Measurements from ENCODE around the gene TBC1D8B. TPM values are rescaled to one million over a fixed set of nuclear protein-coding genes. Genes with fewer than 3 reads are reported as not detected.
"Not testable (repeated sequence)": the region's sequence is repeated elsewhere in the genome, so short reads cannot be mapped to it uniquely, and the experiment has no call there.

Gene TBC1D8B
- total RNA-seq, 4 donors from 2014 or later, result 1.7 to 7.3 (median 2.2) TPM

DNA sequence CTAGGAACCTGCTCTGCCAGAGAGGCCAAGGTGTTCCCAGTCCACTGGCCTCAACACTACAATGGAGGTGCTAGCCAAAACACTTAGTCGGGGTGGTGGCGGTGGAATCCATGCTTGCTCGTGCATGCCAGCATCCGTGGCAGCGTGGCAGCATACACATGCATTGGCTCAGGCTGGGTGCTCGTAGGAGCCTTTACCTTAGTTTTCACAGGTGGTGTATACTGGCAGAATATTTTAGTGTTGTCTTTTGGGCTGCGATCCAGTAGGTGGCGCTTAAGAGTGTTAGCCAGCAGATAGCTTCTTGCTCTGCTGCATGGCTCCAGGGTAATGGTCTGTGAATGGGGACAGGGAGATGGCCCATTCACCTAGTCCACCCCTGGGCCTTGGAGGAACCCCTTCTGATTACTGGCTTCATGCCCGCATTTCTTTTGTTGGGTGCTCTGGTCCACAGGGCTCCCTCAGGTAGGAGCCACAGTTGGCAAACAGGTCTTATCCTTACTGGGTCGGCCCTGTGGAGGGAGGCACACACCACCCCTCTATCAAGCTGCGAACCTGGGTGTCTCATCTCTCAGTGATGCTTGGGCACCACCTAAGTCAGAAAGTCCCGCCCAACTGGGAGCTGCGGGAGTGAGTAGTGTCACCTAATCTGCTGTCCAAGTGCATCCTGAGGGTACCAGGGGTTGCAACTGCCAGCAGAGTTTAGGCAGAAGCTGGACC is 60.7 kb downstream of the TBC1D8B start:
- 36% methylated on average over 9 of the region's 13 CpGs for WGBS
- no peaks in the 10 kb centered on the region for H3K4me1 ChIP-seq
- H3K27me3 ChIP-seq, result no peaks in the 10 kb centered on the region
- no peak overlapping the region for H3K4me3 ChIP-seq
- no peak for TF ChIP-seq POLR2AphosphoS5 (IDR thresholded peaks at IDR 0.05)
- TF ChIP-seq, protein P1, sequence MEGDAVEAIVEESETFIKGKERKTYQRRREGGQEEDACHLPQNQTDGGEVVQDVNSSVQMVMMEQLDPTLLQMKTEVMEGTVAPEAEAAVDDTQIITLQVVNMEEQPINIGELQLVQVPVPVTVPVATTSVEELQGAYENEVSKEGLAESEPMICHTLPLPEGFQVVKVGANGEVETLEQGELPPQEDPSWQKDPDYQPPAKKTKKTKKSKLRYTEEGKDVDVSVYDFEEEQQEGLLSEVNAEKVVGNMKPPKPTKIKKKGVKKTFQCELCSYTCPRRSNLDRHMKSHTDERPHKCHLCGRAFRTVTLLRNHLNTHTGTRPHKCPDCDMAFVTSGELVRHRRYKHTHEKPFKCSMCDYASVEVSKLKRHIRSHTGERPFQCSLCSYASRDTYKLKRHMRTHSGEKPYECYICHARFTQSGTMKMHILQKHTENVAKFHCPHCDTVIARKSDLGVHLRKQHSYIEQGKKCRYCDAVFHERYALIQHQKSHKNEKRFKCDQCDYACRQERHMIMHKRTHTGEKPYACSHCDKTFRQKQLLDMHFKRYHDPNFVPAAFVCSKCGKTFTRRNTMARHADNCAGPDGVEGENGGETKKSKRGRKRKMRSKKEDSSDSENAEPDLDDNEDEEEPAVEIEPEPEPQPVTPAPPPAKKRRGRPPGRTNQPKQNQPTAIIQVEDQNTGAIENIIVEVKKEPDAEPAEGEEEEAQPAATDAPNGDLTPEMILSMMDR (IDR thresholded peaks at IDR 0.05), result no peak
- no peak for TF ChIP-seq EP300 (IDR thresholded peaks at IDR 0.05)
- no peak for TF ChIP-seq POLR2A (IDR thresholded peaks at IDR 0.05)
- H3K9me3 ChIP-seq, result no peaks in the 10 kb centered on the region
- no peak for DNase-seq (ENCODE audit: low spot score in 2 of 2)
- no peaks in the 10 kb centered on the region for H3K36me3 ChIP-seq
- no peak overlapping the region for H3K27ac ChIP-seq

DNA sequence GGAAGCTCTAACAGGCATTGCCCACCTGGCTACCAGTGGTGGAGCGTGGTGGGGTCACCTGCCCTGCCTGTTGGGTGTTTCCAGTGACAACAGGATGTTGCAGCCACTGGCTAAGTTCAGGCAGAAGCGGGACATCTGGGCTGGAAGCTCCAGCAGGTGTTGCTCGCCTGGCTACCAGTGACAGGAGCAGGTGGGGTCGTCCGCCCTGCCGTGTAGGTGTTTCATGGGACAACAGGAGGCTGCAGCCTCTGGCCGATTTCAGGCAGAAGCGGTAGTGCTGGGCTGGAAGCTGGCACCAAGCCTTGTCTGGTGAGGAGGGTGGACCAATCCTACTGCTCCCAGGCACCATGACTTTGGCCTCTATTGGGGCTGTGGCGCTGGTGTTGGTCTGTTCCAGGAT is 61.2 kb downstream of the TBC1D8B start:
- Histone ChIP-seq H3K4me3 (no peak overlapping the region), H3K36me3 (no peaks in the 10 kb centered on the region), H3K9me3 (no peaks in the 10 kb centered on the region), H3K4me1 (no peaks in the 10 kb centered on the region), H3K27me3 (no peaks in the 10 kb centered on the region), H3K27ac (no peak overlapping the region)
- no peak for TF ChIP-seq EP300 (IDR thresholded peaks at IDR 0.05)
- no peak for TF ChIP-seq POLR2A (IDR thresholded peaks at IDR 0.05)
- no peak for TF ChIP-seq POLR2AphosphoS5 (IDR thresholded peaks at IDR 0.05)
- TF ChIP-seq, protein P1 (IDR thresholded peaks at IDR 0.05), result no peak
- no peak for DNase-seq (ENCODE audit: low spot score in 2 of 2)
- 60% methylated on average over 1 of the region's 9 CpGs for WGBS

DNA sequence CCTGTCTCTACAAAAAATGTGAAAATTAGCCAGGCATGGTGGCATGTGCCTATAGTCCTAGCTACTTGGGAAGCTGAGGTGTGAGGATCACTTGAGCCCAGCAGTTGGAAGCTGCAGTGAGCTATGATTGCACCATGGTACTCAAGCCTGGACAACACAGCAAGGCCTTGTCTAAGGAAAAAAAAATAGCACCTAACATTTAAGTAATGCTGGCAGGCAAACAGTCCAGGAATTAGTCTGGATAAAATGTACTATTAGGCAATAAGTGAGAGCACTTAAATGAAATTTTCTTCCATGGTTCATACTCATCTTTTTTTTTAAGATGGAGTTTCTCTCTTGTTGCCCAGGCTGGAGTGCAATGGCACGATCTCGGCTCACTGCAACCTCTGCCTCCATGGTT is 70.3 kb downstream of the TBC1D8B start:
- not testable (repeated sequence) for H3K4me1 ChIP-seq; H3K9me3 ChIP-seq; H3K4me3 ChIP-seq; H3K36me3 ChIP-seq; H3K27me3 ChIP-seq; DNase-seq (ENCODE audit: low spot score in 2 of 2); H3K27ac ChIP-seq
- 94% methylated on average over 2 of the region's 2 CpGs for WGBS

DNA sequence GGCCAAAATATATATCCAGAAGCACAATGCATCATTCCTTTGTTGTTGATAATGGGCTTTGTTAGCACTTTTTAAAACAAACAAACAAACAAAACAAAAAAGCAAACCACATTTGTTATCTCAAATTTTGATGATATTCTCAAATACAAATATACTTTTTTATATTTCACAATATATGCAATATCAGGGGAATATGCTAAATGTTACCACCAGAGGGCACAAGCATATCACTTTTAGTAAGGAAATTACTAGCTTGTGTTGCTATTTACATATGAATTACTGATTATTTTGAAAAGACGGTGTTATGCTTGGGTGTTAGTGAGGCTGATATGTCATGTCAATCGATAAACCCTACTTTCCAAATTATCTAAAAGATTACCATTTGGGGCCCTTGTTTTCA is 71.6 kb downstream of the TBC1D8B start:
- no peaks in the 10 kb centered on the region for H3K9me3 ChIP-seq

DNA sequence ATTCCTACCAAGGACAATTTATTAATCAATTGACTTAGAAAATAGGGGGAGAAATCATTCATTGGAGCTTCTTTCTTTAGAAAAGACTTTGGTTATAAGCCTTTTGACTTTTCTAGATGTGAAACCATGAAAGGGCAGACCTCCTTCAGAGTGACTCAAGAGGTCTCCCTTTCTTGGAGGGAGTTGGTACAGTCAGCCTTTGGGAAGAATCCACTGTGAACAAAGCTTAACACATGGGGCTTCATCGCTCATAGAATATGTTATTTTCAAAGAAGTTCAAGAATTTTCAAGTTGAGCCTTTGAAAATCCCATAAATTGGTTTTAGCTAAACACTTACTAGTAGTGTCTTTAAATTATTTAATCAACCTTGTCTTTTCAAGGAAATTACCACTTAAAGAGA is 72.7 kb downstream of the TBC1D8B start:
- Histone ChIP-seq H3K36me3 (no peaks in the 10 kb centered on the region), H3K27me3 (no peaks in the 10 kb centered on the region), H3K27ac (no peak overlapping the region), H3K4me3 (no peak overlapping the region), H3K4me1 (no peaks in the 10 kb centered on the region), H3K9me3 (no peaks in the 10 kb centered on the region)
- 64% methylated on average over 1 of the region's 1 CpG for WGBS
- no peak for DNase-seq (ENCODE audit: low spot score in 2 of 2)
- TF ChIP-seq POLR2AphosphoS5 (IDR thresholded peaks at IDR 0.05), result no peak
- no peak for TF ChIP-seq POLR2A (IDR thresholded peaks at IDR 0.05)
- TF ChIP-seq, protein P1 (IDR thresholded peaks at IDR 0.05), result no peak
- TF ChIP-seq EP300 (IDR thresholded peaks at IDR 0.05), result no peak

More for the DNA sequence above, 71.6 kb downstream of the TBC1D8B start:
- H3K27ac ChIP-seq, result no peak overlapping the region
- 33% methylated on average over 2 of the region's 2 CpGs for WGBS
- TF ChIP-seq, protein P1 (IDR thresholded peaks at IDR 0.05), result peak; percentile 30 to 47
- TF ChIP-seq POLR2AphosphoS5 (IDR thresholded peaks at IDR 0.05), result no peak
- no peaks in the 10 kb centered on the region for H3K4me1 ChIP-seq
- no peak for DNase-seq (ENCODE audit: low spot score in 2 of 2)
- no peak overlapping the region for H3K4me3 ChIP-seq
- H3K27me3 ChIP-seq, result no peaks in the 10 kb centered on the region
- H3K36me3 ChIP-seq, result no peaks in the 10 kb centered on the region

DNA sequence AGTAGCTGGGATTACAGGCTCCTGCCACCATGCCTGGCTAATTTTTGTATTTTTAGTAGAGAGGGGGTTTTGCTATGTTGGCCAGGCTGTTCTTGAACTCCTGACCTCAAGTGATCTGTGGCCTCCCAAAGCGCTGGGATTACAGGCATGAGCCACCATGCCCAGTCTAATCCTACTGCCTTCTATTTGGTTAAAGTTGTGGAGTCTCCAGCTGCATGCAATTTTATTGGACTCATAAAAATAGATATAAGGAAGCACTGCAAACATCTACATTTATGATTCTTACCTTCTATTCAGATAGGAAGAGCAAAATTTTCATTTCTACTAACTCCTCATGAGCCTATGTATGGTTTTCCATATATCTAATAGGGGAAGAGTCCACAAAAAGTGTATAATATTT is 87.0 kb downstream of the TBC1D8B start:
- H3K4me1 ChIP-seq, result no peaks in the 10 kb centered on the region
- H3K27ac ChIP-seq, result no peak overlapping the region
- TF ChIP-seq POLR2A (IDR thresholded peaks at IDR 0.05) (no peak), EP300 (IDR thresholded peaks at IDR 0.05) (no peak), POLR2AphosphoS5 (IDR thresholded peaks at IDR 0.05) (no peak)
- TF ChIP-seq, protein P1 (IDR thresholded peaks at IDR 0.05), result no peak
- H3K9me3 ChIP-seq, result no peaks in the 10 kb centered on the region
- H3K4me3 ChIP-seq, result no peak overlapping the region
- no peaks in the 10 kb centered on the region for H3K27me3 ChIP-seq
- DNase-seq (ENCODE audit: low spot score in 2 of 2), result no peak
- no peaks in the 10 kb centered on the region for H3K36me3 ChIP-seq
- 64% methylated on average over 1 of the region's 1 CpG for WGBS

All from suprapubic skin (tissue), 4 donors.